Stimulated activated CD4-positive, alpha-beta T cell treated with anti-CD3 and anti-CD28 coated beads, Interleukin-2, amount 100 ng/mL, for 24 hours (primary cell): ENCODE data around the gene ZFP36L1.

Source experiments
- DNase-seq, 2 donors: peaks; one replicate each; pipeline ENCODE4 v3.0.0-alpha.2; 2020

The ZFP36L1 gene

GRCh38 chr14:68795597-68796417 lies 2.9 kb upstream of the ZFP36L1 start:
- DNase-seq = peak; percentile 80 to 82

DNA sequence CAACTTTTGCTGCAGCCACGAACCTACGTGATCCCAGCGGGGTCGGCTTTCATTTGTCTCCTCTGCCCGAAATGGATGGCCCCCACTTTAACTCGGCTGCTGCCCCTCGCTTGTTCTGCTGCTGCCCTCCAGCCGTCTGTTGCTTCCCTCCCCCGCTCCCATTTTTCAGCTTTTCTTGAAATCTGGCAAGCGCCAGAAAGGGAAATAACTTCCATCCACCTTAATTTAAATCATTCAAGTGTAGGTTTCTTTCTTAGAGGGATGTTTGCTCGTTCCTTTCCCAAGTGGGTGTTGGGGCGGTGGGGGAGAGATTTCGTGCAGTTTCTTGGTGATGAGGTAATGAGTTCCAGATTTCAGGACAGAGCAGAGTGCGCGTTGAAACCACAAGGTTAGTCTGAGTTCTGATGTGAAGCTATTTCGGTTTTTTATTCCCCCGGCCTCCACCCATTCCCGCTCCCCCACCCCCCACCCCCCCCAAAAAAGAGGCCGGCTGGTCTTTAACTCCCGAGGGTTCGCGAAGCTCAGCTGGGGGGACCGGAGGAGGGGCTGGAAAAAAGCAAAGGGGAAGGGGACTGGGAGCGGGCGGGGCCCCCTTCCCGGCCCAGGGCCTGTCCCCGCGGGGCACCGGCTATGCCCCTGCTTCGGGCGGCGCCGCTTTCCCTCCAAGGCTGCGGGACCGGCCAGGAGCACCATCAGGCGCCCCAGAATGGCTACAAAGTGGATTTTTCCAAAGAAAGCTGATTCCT lies 2.2 kb upstream of the ZFP36L1 start:
- peak; percentile 68 to 74 for DNase-seq

DNA sequence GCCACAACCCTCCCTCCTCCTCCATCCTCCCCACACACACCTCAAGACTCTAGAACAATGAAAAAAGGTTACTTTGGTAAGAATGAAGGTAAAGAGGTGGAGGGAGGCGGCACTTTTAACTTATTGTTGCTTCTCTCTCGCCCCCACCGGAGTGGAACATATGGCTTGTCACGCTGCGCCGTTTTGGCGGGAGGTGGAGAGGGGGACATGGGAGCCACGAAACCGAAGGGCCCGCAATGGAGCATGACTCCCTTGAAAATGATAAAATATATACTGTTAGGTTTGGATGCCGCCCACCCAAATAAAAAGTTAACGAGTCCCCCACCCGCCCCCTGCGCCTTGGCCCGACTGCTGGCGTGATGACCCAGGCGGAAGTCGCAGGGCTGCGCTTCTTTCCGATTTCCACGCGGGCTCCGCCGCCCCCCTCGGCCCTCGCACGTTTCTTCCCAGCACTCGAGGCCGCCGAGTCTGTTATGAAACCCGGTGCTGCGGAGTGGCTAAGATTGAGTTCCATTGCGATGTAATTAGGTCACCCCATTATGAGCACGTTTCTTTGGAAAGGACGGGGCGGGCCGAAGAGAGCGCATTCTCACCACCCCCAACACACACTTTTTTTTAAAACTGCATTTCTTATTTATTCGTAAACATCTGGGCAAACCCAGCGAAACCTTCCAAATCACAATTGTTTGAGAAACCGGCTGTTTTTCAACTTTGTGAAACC lies 1.4 kb upstream of the ZFP36L1 start:
- peak; percentile 85 for DNase-seq

DNA sequence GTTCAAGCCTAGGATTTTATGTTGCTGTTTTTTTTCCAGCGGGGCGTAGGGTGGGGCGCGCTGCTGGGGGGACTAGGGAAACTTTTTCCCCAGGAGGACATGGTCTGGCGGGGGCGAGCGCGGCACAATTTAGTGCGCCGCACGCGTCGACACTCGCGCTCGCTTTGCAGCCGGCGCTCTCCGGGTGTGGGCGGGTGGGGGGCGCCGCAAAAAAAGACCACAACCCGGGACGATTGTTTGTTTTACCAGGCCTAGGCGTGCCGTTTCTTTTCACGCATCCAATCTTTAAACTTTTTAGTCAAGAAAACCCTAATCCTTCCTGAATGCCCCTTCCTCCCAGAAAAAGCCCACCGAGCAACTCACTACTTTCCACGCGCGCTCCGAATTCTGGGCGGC lies 865 bp upstream of the ZFP36L1 start:
- DNase-seq = peak in 1 of 2 donors; percentile 56

DNA sequence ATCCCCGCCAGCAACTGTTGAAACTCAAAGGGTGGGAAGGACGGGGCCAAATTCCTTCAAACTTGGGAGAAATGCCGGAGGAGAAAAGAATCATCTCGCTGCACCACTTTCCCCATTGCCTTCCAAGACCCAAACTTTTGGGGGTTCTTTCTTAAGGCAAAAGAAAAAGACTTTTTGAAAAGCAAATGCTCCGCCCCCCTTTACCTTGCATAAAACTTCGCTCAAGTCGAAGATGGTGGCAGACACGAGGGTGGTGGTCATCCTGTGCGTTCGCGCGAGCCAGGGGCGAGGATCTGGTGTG lies 239 bp downstream of the ZFP36L1 start:
- no peak for DNase-seq

- DNase-seq = peak in 1 of 2 donors; percentile 40
These were observed 777 bp downstream of the ZFP36L1 start for GRCh38 chr14:68791902-68792677.

DNA sequence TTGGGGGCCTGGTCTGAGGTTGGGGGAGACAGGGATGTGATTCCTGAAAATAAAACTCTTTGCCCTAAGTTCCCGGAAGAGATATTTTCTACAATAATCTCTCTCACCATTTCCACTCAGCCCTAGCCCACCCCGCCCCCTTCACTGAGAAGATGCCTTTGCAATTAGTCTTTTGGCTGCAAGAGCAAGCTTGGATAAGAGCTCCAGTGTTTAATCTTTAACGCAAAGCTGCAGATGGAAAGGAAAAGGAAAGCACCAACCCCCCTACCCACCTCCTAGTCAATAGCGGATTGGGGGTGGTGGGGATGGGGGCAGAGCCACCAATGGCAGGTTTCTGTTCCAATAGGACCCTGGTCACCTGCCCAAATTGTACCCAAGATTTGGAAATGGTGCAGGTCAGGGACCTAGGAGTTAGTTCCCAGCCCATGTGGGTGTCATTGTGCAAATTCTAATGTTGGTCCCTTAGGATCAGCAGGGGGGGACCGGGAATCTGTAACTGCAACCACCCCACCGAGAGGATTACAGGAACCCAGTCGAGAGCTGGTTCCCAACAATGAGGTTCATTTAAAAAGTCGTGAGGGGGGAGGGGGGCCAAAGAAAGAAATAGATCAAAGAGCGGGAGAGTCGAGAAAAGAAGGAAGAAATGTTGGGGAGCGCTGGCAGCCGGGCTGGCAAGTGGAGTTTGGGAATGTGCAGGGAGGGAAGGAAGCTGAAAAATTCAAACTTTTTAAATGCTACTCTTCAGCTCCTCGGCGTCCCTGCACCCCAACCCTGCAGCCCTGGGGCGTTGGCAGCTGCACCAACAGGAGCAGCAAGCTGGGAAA lies 1.6 kb downstream of the ZFP36L1 start:
- DNase-seq = peak; percentile 48 to 55

GRCh38 chr14:68790644-68791077 lies 2.2 kb downstream of the ZFP36L1 start:
- peak; percentile 81 for DNase-seq

- peak; percentile 25 to 40 for DNase-seq
These were observed 2.8 kb downstream of the ZFP36L1 start for GRCh38 chr14:68789821-68790643.

GRCh38 chr14:68788996-68789820 lies 3.7 kb downstream of the ZFP36L1 start:
- peak; percentile 84 to 85 for DNase-seq

- no peak for DNase-seq
These were observed 4.4 kb downstream of the ZFP36L1 start for GRCh38 chr14:68788275-68788995.

- peak; percentile 35 to 43 for DNase-seq
These were observed 5.5 kb downstream of the ZFP36L1 start for GRCh38 chr14:68787092-68787992.

DNA sequence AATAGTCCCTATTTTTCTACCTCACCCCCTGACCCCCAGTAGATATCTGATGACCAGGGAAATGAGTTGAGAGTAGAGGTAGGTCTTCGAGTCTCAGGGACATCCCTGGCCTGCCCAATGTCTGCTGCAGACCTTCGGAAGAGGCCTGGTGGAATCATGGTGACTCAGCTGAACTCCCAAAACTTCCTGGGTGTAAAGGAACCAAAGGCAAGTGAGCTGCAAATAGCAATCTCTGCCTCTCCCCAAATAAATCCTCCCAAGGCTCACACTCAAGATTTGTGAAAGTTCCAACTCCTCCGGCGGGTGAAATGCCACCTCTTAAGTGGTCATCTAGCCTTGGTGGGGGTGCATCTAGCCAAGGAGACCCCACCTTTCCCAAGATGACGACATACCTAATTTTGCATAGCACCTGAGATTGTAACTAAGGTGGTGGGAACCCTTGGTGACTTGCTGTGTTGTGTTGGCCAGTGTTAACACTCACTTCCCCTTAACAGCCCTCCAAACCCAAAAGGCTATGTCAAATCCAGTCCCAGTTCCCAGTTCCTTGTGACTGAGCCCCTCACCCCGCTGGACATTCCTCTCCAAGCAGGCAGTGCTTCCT lies 6.3 kb downstream of the ZFP36L1 start:
- DNase-seq = peak in 1 of 2 donors; percentile 21

DNA sequence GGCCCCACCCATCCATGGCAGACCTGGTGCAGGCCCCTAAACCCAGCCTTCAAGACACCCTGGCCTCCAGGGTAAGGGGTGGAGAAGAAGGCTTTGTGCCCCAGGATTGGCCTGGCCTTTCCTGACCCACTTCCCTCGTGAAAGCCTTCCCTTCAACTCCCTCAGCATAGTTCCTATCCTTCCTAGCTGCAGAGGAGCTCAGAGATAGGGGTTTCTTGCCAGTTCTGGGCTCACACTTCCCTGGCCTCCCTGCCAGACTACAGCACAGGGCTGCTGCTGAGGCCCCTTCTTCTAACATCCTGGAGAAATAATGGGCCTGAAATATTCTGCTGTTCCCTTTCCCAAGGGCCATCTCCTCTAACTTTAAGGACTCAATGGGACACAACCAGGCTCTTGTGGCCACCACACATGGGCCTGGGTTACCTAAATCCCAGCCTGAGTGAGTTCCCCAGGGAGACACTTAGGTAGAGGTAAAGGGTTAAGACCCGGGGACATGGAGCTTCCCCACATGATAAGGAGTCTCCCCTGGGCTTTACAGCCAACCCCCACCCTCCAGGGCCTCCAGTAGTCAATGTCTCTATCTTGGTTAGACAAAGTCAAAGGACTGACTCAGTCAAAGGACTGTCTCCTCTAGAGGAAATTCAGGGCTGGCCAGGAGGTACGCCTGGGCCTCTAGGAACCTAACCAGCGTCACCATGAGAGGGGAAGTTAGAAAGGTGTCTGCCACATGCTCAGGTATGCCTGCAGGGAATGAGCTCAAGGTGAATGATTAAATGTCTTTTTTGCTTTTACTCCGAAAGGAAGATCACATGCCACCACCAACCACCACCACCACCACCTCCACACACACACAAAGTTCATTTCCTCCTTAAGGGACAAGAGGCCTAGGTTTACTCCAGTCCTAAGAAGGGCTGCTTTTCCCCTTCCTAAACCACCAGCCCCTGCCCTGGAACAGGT lies 7.1 kb downstream of the ZFP36L1 start:
- peak; percentile 38 to 44 for DNase-seq

DNA sequence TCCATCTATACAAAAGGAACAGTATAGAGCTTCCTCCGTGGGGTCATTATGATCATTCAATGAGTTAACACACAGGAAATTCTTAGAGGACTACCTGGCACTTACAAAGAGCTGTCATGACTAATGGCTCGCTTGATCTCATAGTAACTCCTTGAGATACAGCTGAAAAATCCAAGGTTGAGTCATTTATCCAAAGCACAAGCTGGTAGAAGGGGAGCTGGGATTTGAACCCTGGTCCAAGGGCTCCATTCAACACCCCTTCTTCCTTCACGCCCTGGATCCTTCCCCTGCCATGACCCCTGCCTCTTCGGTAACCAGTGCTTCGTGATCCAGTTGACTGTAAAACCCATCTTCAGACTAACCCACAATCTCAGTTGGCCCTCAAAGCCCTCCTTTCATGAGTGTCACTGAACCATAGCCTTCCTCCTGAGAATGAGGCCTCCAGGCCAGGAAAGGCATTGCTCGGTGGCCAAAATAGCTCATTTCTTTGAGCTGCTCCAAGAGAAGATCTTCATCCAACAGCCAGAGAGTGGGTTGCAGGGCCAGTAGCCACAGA lies 7.8 kb downstream of the ZFP36L1 start:
- DNase-seq = peak in 1 of 2 donors; percentile 21
